Activated naive CD4-positive, alpha-beta T cell treated with Interleukin-2 at 50 U/mL for 16 hours (primary cell): ENCODE data around the gene FGF2.
"Not testable (repeated sequence)": the region's sequence is repeated elsewhere in the genome, so short reads cannot be mapped to it uniquely, and the experiment has no call there.

Experiments used
- DNase-seq: peaks from one replicate; pipeline ENCODE4 v3.0.0-alpha.2; 2020

The FGF2 gene

DNA sequence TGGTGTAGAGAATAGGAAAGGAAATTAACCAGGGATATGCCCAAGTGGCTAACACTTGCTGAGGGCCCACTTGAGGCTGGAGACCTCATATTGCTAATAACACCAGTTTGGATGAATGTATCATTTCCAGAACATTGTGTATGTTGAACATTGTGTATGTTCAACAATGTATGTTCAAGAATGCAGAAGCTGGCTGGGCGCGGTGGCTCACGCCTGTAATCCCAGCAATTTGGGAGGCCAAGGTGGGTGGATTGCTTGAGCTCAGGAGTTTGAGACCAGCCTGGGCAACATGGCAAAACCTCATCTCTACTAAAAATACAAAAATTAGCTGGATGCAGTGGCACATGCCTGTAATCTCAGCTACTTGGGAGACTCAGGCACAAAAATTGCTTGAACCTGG, 23.2 kb downstream of the FGF2 start:
- not testable (repeated sequence) for DNase-seq

DNA sequence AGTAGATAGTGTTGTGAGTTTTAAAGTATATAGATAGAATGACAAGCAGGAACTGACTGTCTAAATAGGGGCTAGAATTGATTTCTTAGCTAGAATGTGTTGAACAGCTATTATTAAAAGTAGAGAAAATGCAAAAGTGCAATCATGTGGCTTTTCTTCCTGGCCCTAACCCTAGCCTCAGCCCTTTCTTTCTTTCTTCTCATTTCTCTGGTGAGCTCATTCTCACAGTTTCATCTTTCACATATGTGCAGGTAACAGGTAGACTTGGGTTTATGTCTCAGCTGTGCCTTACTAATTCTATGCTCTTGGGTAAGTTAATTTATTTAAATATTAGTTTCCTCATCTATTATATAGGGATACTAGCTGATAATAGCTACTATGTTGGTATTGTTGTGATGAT, 24.9 kb downstream of the FGF2 start:
- no peak for DNase-seq

- DNase-seq, result no peak
These were observed 28.1 kb downstream of the FGF2 start for GRCh38 chr4:122854447-122855352.

GRCh38 chr4:122855353-122855890, 28.8 kb downstream of the FGF2 start:
- DNase-seq, result no peak

GRCh38 chr4:122857160-122857559, 30.5 kb downstream of the FGF2 start:
- DNase-seq, result no peak

DNA sequence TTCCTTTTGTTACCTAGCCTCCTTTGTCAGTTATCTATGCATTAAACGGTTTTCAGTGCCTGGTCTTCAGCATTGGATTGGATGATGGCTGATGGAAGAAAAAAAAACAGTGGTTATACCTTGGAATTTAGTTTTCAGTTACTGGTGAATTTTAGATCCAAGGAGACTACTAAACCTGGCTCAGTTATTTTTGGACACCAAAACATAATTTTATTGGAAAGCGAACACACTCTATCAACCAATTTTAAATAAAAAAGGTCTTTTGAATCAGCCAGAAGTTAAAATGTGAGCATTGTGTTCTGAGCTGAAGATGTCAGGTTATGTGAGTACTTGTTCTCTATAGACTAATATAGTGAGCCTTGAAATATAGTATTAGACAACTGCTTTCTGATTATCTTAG, 32.1 kb downstream of the FGF2 start:
- DNase-seq, result no peak

- DNase-seq, result no peak
These were observed 34.7 kb downstream of the FGF2 start for GRCh38 chr4:122861172-122861943.

- no peak for DNase-seq
These were observed 37.0 kb downstream of the FGF2 start for GRCh38 chr4:122863639-122864038.

DNA sequence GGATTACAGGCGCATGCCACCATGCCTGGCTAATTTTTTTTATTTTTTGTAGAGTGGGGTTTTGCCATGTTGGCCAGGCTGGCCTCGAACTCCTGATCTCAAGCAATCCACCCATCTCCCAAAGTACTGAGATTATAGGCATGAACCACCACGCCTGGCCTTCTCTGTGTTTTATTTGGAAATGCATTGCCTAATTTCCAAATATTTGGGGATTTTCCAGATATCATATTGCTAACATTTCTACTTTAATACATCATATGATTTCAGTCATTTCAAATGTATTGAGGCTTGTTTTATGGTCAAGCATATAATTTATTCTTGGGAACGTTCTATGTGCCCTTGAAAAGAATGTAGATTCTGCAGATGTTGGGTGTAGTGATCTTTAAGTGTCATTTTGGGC, 38.8 kb downstream of the FGF2 start:
- no peak for DNase-seq

DNA sequence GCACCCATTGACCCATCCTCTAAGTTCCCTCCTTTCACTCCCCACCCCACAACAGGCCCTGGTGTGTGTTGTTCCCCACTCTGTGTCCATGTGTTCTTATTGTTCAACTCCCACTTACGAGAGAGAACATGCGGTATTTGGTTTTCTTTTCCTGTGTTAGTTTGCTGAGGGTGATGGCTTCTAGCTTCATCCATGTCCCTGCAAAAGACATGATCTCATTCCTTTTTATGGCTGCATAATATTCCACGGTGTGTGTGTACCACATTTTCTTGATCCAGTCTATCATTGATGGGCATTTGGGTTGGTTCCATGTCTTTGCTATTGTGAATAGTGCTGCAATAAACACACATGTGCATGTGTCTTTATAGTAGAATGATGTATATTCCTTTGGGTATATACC, 41.6 kb downstream of the FGF2 start:
- not testable (repeated sequence) for DNase-seq

- DNase-seq, result no peak
These were observed 46.5 kb downstream of the FGF2 start for GRCh38 chr4:122873146-122873545.

DNA sequence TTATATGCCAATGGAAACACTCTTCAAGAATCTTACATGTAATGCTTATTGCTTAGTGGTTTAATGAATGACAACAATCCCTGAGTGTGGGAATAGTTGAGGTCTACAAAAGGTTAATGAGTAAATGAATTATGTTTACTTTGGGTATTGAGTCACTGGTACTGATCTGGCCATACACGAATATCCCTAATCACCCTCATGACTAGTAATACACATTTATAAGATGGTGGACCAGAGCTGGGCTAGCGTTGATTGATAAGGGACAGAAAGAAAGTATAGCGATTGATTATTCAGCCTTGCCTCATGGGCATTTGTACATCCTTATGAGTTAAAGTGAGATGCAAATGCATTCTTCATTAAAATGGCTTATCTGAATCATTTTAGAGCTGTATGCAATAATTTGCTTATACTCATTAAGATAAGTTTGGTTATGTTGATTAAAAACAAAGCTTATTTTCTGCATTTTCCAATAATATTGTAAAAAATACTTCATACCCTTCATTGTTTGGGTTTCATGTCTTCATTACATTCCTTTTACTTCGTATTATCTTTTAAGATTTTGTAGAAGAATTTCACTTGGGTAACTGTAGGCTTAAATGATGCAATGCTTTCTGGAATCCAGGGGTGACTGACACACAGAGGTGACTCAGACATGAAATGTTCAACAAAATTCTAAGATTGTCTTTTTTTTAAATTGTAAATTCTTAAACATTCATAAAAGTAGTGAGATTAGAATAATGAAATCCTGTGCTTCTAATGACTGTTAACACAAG, 47.4 kb downstream of the FGF2 start:
- no peak for DNase-seq

- DNase-seq, result no peak
These were observed 49.3 kb downstream of the FGF2 start for GRCh38 chr4:122875949-122876348.

DNA sequence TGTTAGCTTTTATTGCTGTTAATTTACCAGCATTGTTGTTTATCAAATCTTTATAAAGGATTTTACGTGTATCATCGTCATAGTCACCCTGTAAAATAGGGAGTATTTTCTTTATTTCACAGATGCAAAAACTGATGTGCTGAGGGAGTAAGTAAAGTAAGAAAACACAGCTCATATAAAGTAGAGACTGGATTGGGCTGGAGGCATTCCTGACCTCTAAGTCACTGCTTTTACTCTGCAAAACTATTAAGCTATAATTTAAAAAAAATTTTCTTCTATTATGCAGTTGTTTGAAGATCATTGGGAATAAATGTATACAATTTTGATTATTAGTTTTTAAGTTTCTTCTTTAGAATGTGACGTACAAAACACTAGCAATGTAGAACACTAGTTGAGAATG, 49.8 kb downstream of the FGF2 start:
- DNase-seq, result no peak

DNA sequence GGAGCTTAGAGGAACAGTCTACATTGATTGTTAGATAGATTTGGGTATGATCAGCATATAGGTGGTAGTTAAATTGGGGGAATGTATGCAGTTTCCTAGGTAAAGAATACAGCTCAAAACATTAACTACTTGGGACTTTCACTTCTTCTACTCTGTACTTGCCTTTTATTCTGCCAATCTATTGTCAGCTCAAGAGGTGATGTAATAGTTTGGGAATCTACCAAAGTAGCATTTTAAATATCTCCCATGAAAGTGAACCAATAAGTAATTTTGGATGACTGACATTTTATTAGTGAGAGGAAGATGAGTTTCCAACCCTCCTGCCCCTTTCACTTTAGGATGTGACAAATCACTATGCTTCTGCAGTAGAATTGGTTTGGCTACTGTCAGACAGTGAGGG, 52.4 kb downstream of the FGF2 start:
- no peak for DNase-seq

DNA sequence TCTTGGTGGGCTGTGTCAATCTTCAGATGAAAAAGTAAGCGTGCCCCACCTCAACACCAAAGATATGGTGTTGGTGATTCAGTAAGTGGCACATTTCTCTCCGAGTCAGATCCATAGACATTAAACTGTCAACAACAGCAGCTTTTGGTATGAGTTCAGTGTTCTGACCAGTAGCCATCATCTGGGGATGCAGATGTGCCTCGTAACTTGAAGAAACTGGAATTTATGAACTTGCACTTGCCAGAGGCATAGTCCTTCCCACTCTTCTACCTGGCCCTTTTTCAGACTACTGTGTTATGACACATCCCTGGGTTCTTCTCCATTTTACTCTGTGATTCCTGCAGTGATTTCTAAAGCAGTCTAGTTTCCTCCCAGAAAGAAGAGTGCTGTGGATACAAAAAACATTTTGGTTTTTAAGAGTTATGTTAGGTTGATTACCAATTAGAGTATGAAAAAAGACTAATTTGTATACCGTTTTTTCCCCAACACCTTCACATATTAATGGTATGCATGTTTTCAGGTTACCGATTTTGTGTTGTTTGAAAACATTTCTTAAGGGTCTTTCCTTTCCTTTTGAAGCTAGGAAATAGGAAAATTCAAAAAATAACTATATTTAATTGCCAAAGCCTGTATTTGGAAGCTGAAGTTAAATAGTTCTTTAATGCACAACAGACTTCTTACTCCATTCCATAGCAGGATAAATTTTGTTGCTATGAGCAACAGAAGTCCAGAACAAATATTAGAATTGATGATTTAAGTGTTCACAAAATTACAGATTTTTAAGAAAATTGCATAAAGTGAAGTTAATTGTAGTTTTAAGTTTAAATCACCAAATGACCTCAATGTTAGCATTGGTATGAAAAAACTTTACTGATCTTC, 56.5 kb downstream of the FGF2 start:
- DNase-seq, result no peak

DNA sequence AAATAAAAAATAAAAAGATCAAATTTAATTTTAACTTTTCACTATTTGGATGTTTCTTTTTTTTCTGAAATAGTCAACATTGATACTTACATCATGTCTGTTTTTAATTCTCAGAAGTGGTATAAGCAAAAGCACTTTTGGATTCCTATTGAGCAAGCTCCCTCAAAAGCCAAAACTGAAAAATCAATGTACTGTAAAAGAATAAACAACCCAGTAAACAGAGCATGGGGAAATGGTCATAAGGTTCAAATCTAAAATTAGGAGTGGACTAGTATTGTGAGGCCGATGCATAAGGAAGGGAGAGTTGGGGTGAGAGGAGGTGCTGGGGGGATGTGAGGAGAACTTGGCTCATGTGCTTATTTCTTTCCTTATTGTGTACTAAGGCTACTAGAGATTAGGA, 57.9 kb downstream of the FGF2 start:
- DNase-seq, result no peak

GRCh38 chr4:122889726-122890125, 63.1 kb downstream of the FGF2 start:
- DNase-seq, result no peak

DNA sequence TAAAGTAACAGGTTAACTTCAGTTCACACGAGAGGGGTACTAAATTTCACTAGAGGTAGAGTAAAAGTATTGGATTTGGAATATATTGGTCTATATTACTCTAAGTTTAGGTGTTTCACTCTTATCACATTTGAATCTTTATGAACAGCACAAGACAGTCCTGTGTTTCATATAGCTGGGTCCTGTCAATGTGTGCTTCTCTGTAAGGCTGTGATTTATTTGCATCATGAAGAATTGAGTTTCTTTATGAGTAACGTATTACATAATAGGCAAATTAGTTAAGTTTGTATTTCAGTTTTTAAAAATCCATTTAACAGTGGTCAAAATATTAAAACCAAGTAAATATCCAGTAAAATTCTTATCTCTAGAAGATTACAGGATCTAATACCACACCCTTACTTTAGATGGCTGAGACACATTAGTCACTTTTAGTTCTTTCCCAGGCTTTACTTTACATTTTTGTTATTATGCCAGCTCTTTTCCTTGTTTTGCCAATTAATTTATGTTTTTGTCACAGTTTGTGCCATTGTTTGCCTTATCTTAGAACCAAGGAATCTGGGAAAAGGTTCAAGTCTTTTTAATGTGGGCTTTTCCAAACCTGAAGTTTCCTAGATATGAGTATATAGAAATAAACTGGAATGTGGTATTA, 63.6 kb downstream of the FGF2 start:
- no peak for DNase-seq

- DNase-seq, result no peak
These were observed 68.2 kb downstream of the FGF2 start for GRCh38 chr4:122894827-122895226.

DNA sequence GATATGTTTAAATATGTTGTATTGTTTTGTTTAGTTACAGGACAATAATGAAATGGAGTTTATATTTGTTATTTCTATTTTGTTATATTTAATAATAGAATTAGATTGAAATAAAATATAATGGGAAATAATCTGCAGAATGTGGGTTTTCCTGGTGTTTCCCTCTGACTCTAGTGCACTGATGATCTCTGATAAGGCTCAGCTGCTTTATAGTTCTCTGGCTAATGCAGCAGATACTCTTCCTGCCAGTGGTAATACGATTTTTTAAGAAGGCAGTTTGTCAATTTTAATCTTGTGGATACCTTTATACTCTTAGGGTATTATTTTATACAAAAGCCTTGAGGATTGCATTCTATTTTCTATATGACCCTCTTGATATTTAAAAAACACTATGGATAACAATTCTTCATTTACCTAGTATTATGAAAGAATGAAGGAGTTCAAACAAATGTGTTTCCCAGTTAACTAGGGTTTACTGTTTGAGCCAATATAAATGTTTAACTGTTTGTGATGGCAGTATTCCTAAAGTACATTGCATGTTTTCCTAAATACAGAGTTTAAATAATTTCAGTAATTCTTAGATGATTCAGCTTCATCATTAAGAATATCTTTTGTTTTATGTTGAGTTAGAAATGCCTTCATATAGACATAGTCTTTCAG, 68.8 kb downstream of the FGF2 start:
- DNase-seq, result no peak
